Fibroblast of skin of left biceps (primary cell): Measurements from ENCODE around the gene KLHL24.
"Not testable (repeated sequence)": the region's sequence is repeated elsewhere in the genome, so short reads cannot be mapped to it uniquely, and the experiment has no call there.

Experiments used
- DNase-seq, 2 experiments: peaks; one replicate each; pipeline ENCODE4 v3.0.0-alpha.2; 2013; ENCODE audit warnings: low read depth in 2 of 2

KLHL24 gene

GRCh38 chr3:183695569-183696364 lies 60.3 kb downstream of the KLHL24 start:
- DNase-seq: no peak

DNA sequence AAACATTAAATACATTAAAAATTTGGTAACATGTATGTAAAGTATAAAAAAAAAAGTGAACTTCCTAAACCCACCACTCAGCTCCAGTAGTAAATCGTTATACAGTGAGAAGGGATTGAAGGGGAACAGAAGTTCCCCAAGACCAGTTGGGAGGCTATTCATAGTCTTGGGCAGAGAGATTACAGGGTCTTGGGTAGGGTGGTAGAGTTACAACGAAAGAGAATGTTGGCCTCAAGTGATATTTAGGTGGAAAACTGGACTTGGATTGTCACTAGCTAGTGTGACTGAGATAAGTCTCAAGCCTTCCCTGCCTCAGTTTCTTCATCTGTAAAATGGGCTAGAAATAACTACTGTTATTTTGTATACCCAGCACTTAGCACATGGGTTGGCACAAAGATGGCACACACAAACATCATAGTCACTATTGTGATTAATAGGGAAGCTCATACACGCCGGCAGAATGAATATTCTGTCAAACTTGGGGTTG lies 61.7 kb downstream of the KLHL24 start:
- DNase-seq: no peak

DNA sequence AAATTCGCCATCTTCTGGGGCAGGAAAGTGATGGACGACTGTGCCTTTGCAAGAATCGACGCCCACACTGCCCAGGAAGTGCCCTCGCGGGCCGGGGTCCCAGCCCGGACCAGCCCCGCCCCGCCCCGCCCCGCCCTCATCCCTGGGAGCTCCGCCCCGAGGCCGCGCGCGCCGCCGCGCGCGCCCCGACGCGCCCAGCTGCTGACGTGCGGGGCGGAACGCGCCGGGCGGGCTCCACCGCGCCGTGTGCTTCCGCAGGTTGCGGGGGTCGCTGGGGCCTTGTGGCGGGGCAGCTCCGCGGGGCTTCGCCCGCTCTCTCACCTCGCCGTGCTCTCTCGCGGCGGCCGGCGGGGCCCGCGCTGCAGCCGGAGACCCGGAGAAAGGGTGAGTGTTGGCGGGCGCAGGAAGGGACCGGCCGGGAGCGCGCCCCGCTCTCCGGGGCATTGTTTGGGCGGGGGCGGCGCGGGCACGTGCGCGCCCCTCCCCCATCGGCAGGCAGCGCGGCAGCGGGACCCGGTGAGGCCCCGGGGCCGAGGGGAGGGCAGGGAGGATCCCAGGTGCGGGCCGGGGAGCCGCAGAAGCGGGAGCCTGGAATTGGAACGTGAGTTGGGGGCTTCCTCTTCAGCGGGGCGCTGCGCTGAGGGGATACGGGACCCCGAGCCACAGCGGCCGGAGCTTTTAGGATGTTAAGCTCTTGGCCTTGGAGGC lies 62.3 kb downstream of the KLHL24 start, which contains the start of gene YEATS2:
Gene YEATS2 (plus strand): TSS at position 188 of the 708 bp plus-strand sequence. CDS start 17,366 bp downstream, outside the sequence.
- peak; percentile 21 to 36 for DNase-seq

DNA sequence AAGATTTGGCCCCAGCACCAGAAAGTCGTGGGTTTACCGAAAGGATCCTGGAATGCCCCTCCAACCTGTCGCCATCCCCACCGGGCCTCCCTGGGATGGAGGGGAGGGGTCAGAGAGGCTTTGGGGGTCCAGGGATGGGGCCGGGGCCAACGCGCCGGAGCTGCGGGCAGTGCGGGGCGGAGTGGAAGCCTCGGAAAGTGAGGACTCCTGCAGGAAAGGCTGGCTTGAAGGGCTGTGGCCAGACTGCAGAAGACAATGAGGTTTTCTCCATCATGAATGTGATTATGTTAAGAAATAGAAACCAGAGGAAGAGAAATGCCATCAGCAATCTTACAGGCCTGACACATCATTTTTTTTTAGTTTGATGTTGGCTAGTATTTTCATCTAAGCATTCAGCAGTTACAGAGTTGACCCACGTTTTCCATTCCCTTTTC lies 62.9 kb downstream of the KLHL24 start:
- no peak for DNase-seq

DNA sequence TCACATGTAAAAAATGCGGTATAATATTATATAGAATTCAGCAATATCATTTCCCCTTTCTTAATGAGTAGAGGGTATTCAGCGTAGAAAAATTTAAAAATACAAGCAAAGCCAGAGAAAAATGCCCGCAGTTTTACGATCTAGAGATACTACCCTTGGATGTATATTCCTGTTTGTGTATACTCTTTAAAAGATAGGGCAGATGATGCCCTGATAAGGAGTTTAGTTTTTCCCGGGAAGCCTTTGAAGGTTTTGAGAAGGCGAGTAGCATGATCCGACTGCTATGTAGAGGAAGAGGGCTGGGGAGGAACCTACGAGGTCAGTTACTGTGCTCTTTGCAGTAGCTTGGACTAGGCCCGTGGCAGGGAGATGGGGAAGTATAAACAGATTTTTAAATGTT lies 63.3 kb downstream of the KLHL24 start:
- DNase-seq: no peak

- no peak for DNase-seq
Observed at GRCh38 chr3:183699238-183699947, 64.0 kb downstream of the KLHL24 start.

- DNase-seq: no peak
Observed at GRCh38 chr3:183701744-183702143, 66.3 kb downstream of the KLHL24 start.

GRCh38 chr3:183703892-183704291 lies 68.5 kb downstream of the KLHL24 start:
- not testable (repeated sequence) for DNase-seq

GRCh38 chr3:183710231-183710630 lies 74.8 kb downstream of the KLHL24 start:
- DNase-seq: no peak

DNA sequence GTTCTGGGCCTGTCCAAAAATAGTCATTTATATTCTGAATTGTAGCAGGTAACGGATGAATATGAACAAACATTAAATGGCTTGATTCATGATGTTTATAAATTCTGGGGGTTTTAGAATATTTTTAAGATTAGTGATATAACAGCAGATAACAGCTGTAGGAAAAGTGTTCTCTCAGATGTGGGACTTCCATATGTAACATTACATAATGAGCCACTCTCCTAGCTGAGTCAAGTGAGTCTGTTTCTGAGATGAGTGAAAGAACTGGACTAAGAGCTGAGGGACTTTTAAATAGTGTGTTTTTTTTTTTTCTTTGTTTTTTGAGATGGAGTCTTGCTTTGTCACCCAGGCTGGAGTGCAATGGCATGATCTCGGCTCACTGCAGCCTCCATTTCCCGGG lies 76.1 kb downstream of the KLHL24 start:
- no peak for DNase-seq

- no peak for DNase-seq
Observed at GRCh38 chr3:183714622-183715021, 79.2 kb downstream of the KLHL24 start.

DNA sequence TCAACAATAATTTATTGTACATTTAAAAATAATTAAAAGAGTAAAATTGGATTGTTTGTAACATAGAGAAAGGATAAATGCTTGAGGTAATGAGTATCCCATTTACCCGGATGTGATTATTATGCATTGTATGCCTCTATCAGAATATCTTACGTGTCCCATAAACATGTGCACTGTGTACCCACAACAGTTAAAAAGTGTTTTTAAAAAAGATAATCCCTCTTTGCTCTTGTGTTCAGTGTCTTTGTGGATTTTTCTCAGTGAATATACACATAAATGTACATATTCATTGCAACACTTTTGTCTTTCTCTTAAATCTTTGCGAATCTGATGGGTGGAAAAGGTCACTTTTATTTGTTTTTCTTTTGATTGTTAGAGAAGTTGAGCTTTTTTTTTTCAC lies 82.6 kb downstream of the KLHL24 start:
- DNase-seq: no peak

DNA sequence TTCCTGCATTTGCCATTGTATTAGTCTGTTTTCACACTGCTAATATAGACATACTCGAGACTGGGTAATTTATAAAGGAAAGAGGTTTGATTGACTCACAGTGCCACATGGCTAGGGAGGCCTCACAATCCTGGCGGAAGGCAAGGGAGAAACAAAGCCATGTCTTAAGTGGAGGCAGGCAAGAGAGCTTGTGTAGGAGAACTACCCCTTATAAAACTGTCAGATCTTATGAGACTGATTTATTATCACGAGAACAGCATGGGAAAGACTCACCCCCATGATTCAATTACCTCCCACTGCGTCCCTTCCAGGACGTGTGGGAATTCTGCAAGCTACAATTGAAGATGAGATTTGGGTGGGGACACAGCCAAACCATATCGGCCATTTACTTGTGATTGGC lies 90.0 kb downstream of the KLHL24 start:
- DNase-seq: no peak

- DNase-seq: no peak
Observed at GRCh38 chr3:183728204-183728603, 92.8 kb downstream of the KLHL24 start.

- no peak for DNase-seq
Observed at GRCh38 chr3:183730361-183730760, 94.9 kb downstream of the KLHL24 start.

- no peak for DNase-seq
Observed at GRCh38 chr3:183731611-183732010, 96.2 kb downstream of the KLHL24 start.

- DNase-seq: no peak
Observed at GRCh38 chr3:183733553-183733952, 98.1 kb downstream of the KLHL24 start.
